GM11168 (cell line): ENCODE data around the gene YIPF4.
"Not testable (repeated sequence)": the region's sequence is repeated elsewhere in the genome, so short reads cannot be mapped to it uniquely, and the experiment has no call there.

Source experiments
- in situ Hi-C: fragments of 300-500 bp; cut with MboI; formaldehyde crosslinking; loops from one replicate; pipeline ENCODE4 v1.12.0; 2022; ENCODE audit warnings: low sequenced_read_pairs; ENCODE audit not compliant: unreplicated experiment

YIPF4 gene

GRCh38 chr2:32363597-32363996 lies 85.9 kb downstream of the YIPF4 start:
- in situ Hi-C loops = no loop called here

DNA sequence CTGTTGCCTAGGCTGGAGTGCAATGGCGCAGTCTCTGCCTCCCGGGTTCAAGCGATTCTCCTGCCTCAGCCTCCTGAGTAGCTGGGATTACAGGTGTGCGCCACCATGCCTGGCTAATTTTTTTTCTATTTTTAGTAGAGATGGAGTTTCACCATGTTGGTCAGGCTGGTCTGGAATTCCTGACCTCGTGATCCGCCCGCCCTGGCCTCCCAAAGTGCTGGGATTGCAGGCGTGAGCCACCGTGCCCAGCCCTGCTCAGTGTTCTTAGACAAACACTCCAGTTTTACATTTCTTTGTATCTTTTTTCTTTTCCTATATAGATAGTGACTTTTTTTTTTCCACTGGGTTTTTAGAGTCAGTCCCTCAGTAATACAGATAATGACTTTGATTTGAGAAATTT lies 86.6 kb downstream of the YIPF4 start:
- in situ Hi-C loops = not testable (repeated sequence)

DNA sequence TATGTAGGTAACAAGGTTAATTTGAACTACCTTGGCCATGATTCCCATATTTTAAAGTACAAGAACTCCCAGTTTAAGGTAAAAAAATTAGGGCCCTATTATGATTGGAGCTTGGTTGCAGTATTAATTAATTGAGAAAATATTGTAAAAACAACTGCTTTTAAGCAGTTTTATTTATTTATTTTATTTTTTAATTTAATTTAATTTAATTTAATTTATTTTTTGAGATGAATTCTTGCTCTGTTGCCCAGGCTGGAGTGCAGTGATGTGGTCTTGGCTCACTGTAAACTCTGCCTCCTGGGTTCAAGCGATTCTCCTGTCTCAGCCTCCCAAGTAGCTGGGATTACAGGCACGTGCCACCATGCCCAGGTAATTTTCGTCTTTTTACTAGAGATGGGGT lies 88.0 kb downstream of the YIPF4 start:
- in situ Hi-C loops = not testable (repeated sequence)
